Gastrocnemius medialis (tissue), 4 donors: ENCODE measurements around the gene DDR2. TPM values are rescaled to one million over a fixed set of nuclear protein-coding genes. Genes with fewer than 3 reads are reported as not detected.
A peak's percentile ranks its signal among the peaks of the same experiment; 100 is the strongest.

ENCODE experiments used
- ATAC-seq, 2 donors: fragments of 150-250 bp; one replicate each; pipeline ENCODE4 v1.9.1; 2016
- DNase-seq, 2 donors: peaks; one replicate each; pipeline ENCODE4 v3.0.0-alpha.2; 2019
- H3K27ac ChIP-seq, 4 donors: fragments of 200-600 bp; sonication (generic); 1 replicate in 1 of 4; 2 replicates in 3 of 4; pipeline ENCODE4 v1.5.1; 2016 to 2018; ENCODE audit warnings: mild to moderate bottlenecking in 2 of 4, moderate library complexity in 1 of 4
- H3K27me3 ChIP-seq, 3 donors: fragments of 200-600 bp; sonication (generic) in 2 of 3; 1 replicate in 1 of 3; 2 replicates in 2 of 3; pipeline versions ENCODE4 v1.5.1 to v1.6.0; 2016 to 2019; ENCODE audit warnings: mild to moderate bottlenecking in 1 of 3, moderate library complexity in 1 of 3
- H3K36me3 ChIP-seq, 2 donors: fragments of 200-600 bp; sonication (generic) in 1 of 2; one replicate each; pipeline ENCODE4 v1.5.1; 2017 to 2018
- H3K4me1 ChIP-seq, 2 donors: fragments of 200-600 bp; sonication (generic) in 1 of 2; one replicate each; pipeline ENCODE4 v1.5.1; 2016 to 2017; ENCODE audit warnings: mild to moderate bottlenecking in 2 of 2
- H3K4me3 ChIP-seq, 4 donors: fragments of 200-600 bp; sonication (generic) in 3 of 4; 1 replicate in 1 of 4; 2 replicates in 3 of 4; pipeline ENCODE4 v1.5.1; 2016 to 2019; ENCODE audit warnings: mild to moderate bottlenecking in 2 of 4
- H3K9me3 ChIP-seq, 3 donors: fragments of 200-600 bp; sonication (generic) in 2 of 3; 1 replicate in 1 of 3; 2 replicates in 2 of 3; pipeline ENCODE4 v1.5.1; 2016 to 2019
- CTCF ChIP-seq, 5 experiments: fragments of 450-650 bp in 3 of 5; fragments of 200-600 bp in 2 of 5; sonication (generic) in 2 of 5; IDR thresholded peaks in 4 of 5; conservative IDR thresholded peaks in 1 of 5; 1 replicate in 4 of 5; 2 replicates in 1 of 5; pipeline ENCODE4 v1.5.1; 2016 to 2019; ENCODE audit warnings: antibody characterized with exemption in 5 of 5, mild to moderate bottlenecking in 3 of 5, moderate library complexity in 3 of 5
- POLR2A ChIP-seq, 2 donors: fragments of 450-650 bp; IDR thresholded peaks; one replicate each; pipeline ENCODE4 v1.6.1; 2017; ENCODE audit warnings: antibody characterized with exemption in 2 of 2, mild to moderate bottlenecking in 2 of 2, moderate library complexity in 2 of 2
- in situ Hi-C, 4 donors: fragments of 200-750 bp; cut with MboI; loops; one replicate each; pipeline versions ENCODE4 v1.15.0 to v1.8.0; 2017; ENCODE audit warnings: low sequenced_read_pairs in 4 of 4
- intact Hi-C: fragments of 100-400 bp; cut with DNase I; formaldehyde crosslinking; loops from one replicate; pipeline ENCODE4 v1.15.1; 2023; ENCODE audit warnings: low total_unique reads
- total RNA-seq, 4 donors: library from RNA; depleted of rRNA; stranded (reverse); fragments of >200 nt; gene quantifications; one replicate each; pipeline versions ENCODE4 v1.1.0 to v1.2.3, GENCODE V29; 2016

Gene DDR2
- total RNA-seq, 4 donors from 2014 or later, result 9.8 to 15.4 (median 10.6) TPM

- H3K4me1 ChIP-seq, result peaks cover 0 to 21% of the 10 kb centered on the region in 2 donors
Measured at GRCh38 chr1:162732566-162733335, 100.5 kb downstream of the DDR2 start.

GRCh38 chr1:162733336-162733590 lies 101.0 kb downstream of the DDR2 start:
- Histone ChIP-seq H3K36me3 (no peaks in the 10 kb centered on the region), H3K9me3 (no peaks in the 10 kb centered on the region), H3K4me3 (no peak overlapping the region), H3K4me1 (peaks cover 0 to 21% of the 10 kb centered on the region in 2 donors), H3K27ac (peak overlapping the region in 2 of 4 donors; percentile 18 to 39), H3K27me3 (no peaks in the 10 kb centered on the region)
- TF ChIP-seq CTCF (IDR thresholded peaks at IDR 0.05 in 4 of 5, conservative IDR thresholded peaks at IDR 0.05 in 1 of 5) (no peak), POLR2A (IDR thresholded peaks at IDR 0.05) (no peak)
- intact Hi-C loops (no loop called here), in situ Hi-C loops (no loop called here)
- DNase-seq, result no peak
- ATAC-seq, result no peak

More at GRCh38 chr1:162732566-162733335, 100.5 kb downstream of the DDR2 start:
- no peak for DNase-seq
- no peaks in the 10 kb centered on the region for H3K27me3 ChIP-seq
- no peaks in the 10 kb centered on the region for H3K36me3 ChIP-seq
- no peaks in the 10 kb centered on the region for H3K9me3 ChIP-seq
- TF ChIP-seq POLR2A (IDR thresholded peaks at IDR 0.05) (no peak), CTCF (IDR thresholded peaks at IDR 0.05 in 4 of 5, conservative IDR thresholded peaks at IDR 0.05 in 1 of 5) (no peak)
- H3K27ac ChIP-seq, result peak overlapping the region in 2 of 4 donors; percentile 18 to 39
- H3K4me3 ChIP-seq, result no peak overlapping the region
- ATAC-seq, result peak; percentile 36 to 62
- intact Hi-C loops, result no loop called here
- in situ Hi-C loops, result no loop called here

GRCh38 chr1:162734047-162734446 lies 101.8 kb downstream of the DDR2 start:
- no peak for TF ChIP-seq CTCF (IDR thresholded peaks at IDR 0.05 in 4 of 5, conservative IDR thresholded peaks at IDR 0.05 in 1 of 5)
- no peak for TF ChIP-seq POLR2A (IDR thresholded peaks at IDR 0.05)
- no peak for DNase-seq
- ATAC-seq, result no peak
- Histone ChIP-seq H3K27me3 (no peaks in the 10 kb centered on the region), H3K36me3 (no peaks in the 10 kb centered on the region), H3K27ac (no peak overlapping the region), H3K4me3 (no peak overlapping the region), H3K4me1 (peaks cover 0 to 21% of the 10 kb centered on the region in 2 donors), H3K9me3 (no peaks in the 10 kb centered on the region)
- in situ Hi-C loops, result no loop called here
- intact Hi-C loops, result no loop called here

- Histone ChIP-seq H3K9me3 (no peaks in the 10 kb centered on the region), H3K4me3 (no peak overlapping the region), H3K4me1 (peaks cover 0 to 21% of the 10 kb centered on the region in 2 donors), H3K27me3 (no peaks in the 10 kb centered on the region), H3K36me3 (no peaks in the 10 kb centered on the region), H3K27ac (no peak overlapping the region)
- in situ Hi-C loops, result no loop called here
- ATAC-seq, result no peak
- no peak for DNase-seq
- TF ChIP-seq CTCF (IDR thresholded peaks at IDR 0.05 in 4 of 5, conservative IDR thresholded peaks at IDR 0.05 in 1 of 5), result no peak
- TF ChIP-seq POLR2A (IDR thresholded peaks at IDR 0.05), result no peak
- intact Hi-C loops, result no loop called here
Measured at GRCh38 chr1:162736184-162736583, 103.9 kb downstream of the DDR2 start.
